K562 (cell line): ENCODE measurements around the gene RNF223. TPM values are rescaled to one million over a fixed set of nuclear protein-coding genes. Genes with fewer than 3 reads are reported as not detected.

Source experiments
- ATAC-seq: fragments of 200-7000 bp; cut with Tn5 transposase; 3 replicates; pipeline ENCODE4 v1.9.1; 2020; ENCODE audit warnings: moderate library complexity
- BruUV-seq: library from RNA; stranded (reverse); fragments of 400-500 nt; replicated peaks from 2 replicates; lab custom pipeline; 2021; lab: Mats Ljungman, UMichigan
- CTCF ChIA-PET: fragments of 300-600 bp; formaldehyde crosslinking; extraction: SDS; loops from one replicate; lab custom pipeline; 2021; ENCODE audit warnings: low intra/inter-chr PET ratio; lab: Yijun Ruan, JAX
- POLR2A ChIA-PET: fragments of 300-600, 350-650 bp; sonication (Branson Sonifier 250); formaldehyde crosslinking; extraction: SDS; loops from one replicate; lab custom pipeline; 2021; ENCODE audit warnings: antibody characterized with exemption, inconsistent platforms; lab: Yijun Ruan, JAX
- DNase-seq, 4 experiments: peaks; one replicate each; pipeline versions ENCODE4 v3.0.0 to v3.0.0-alpha.2; 2011 to 2018; ENCODE audit warnings: low spot score in 3 of 4, mixed read lengths in 3 of 4; ENCODE audit errors: extremely low read depth in 1 of 4
- FAIRE-seq: peaks from 2 replicates; lab custom pipeline; 2011; peaks lifted over from hg19 to GRCh38; lab: Jason Lieb, UNC
- H2AFZ ChIP-seq: 2 replicates; pipeline ENCODE4 v1.6.0; 2011; ENCODE audit warnings: low read depth, low read length, control low read depth, inconsistent platforms
- H3K27ac ChIP-seq: fragments of 200-600 bp; 3 replicates; pipeline ENCODE4 v1.8.0; 2011; ENCODE audit warnings: low read depth, mild to moderate bottlenecking, control low read depth, inconsistent platforms, low read length, moderate library complexity, mixed read lengths; ENCODE audit errors: extremely low read depth
- H3K27me3 ChIP-seq, 2 experiments: fragments of 300-600 bp in 1 of 2; 2 replicates in 1 of 2; 3 replicates in 1 of 2; pipeline versions ENCODE4 v1.6.0 to v1.8.0; 2011; ENCODE audit warnings: inconsistent platforms in 2 of 2, low read length in 2 of 2, mild to moderate bottlenecking in 1 of 2, mixed read lengths in 1 of 2, moderate library complexity in 1 of 2; ENCODE audit not compliant: control insufficient read depth in 2 of 2, insufficient read depth in 2 of 2
- H3K36me3 ChIP-seq: fragments of 300-600 bp; 3 replicates; pipeline ENCODE4 v1.8.0; 2011; ENCODE audit warnings: mild to moderate bottlenecking, low read length, inconsistent platforms; ENCODE audit not compliant: control insufficient read depth, insufficient read depth
- H3K4me1 ChIP-seq, 2 experiments: fragments of 200-600 bp in 1 of 2; replicated peaks in 1 of 2; 2 replicates in 1 of 2; 3 replicates in 1 of 2; pipeline versions ENCODE4 v1.5.1 to v1.8.0; 2011; ENCODE audit warnings: inconsistent platforms in 2 of 2, low read length in 2 of 2, mild to moderate bottlenecking in 1 of 2, mixed read lengths in 1 of 2, moderate library complexity in 1 of 2; ENCODE audit not compliant: control insufficient read depth in 2 of 2, insufficient read depth in 2 of 2
- H3K4me2 ChIP-seq: 2 replicates; pipeline ENCODE4 v1.6.1; 2011; ENCODE audit warnings: low read length, control low read depth, inconsistent platforms, mixed read lengths; ENCODE audit not compliant: insufficient read depth
- H3K4me3 ChIP-seq: fragments of 200-600 bp; sonication (generic), shearing (Covaris generic); 2 replicates; pipeline ENCODE4 v1.5.1; 2016; ENCODE audit warnings: control low read depth, inconsistent platforms
- H3K79me2 ChIP-seq: fragments of 200-600 bp; 3 replicates; pipeline ENCODE4 v1.8.0; 2011; ENCODE audit warnings: low read length, inconsistent platforms; ENCODE audit not compliant: control insufficient read depth, insufficient read depth
- H3K9ac ChIP-seq, 2 experiments: 2 replicates each; pipeline versions ENCODE4 v1.6.0 to v1.6.1; 2011; ENCODE audit warnings: low read depth in 2 of 2, low read length in 2 of 2, control low read depth in 1 of 2, inconsistent platforms in 1 of 2, mild to moderate bottlenecking in 1 of 2, mixed read lengths in 1 of 2; ENCODE audit not compliant: insufficient read depth in 1 of 2
- H3K9me1 ChIP-seq: one replicate; pipeline ENCODE4 v1.6.0; 2011; ENCODE audit warnings: inconsistent platforms, mild to moderate bottlenecking, low read length, moderate library complexity; ENCODE audit not compliant: control insufficient read depth, insufficient read depth
- H3K9me3 ChIP-seq: replicated peaks from 2 replicates; pipeline ENCODE4 v1.5.1; 2011; ENCODE audit warnings: low read depth, low read length, inconsistent platforms; ENCODE audit not compliant: control insufficient read depth, insufficient read depth
- H4K20me1 ChIP-seq: replicated peaks from 2 replicates; pipeline ENCODE4 v1.6.1; 2011; ENCODE audit warnings: low read length, inconsistent platforms, mixed read lengths; ENCODE audit not compliant: control insufficient read depth, insufficient read depth
- BRF2 ChIP-seq: IDR thresholded peaks from 3 replicates; pipeline ENCODE4 v1.6.1; 2011; ENCODE audit warnings: borderline replicate concordance, mild to moderate bottlenecking; ENCODE audit not compliant: insufficient read length, insufficient read depth
- CHD2 ChIP-seq: IDR thresholded peaks from 2 replicates; pipeline ENCODE4 v1.6.1; 2011; ENCODE audit warnings: low read depth, low read length
- GTF3C2 ChIP-seq: IDR thresholded peaks from 3 replicates; pipeline ENCODE4 v1.6.1; 2011; ENCODE audit warnings: borderline replicate concordance, mild to moderate bottlenecking, moderate library complexity; ENCODE audit not compliant: insufficient read length; ENCODE audit errors: extremely low read depth
- HNRNPH1 ChIP-seq: fragments of 200-400 bp; formaldehyde crosslinking; optimal IDR thresholded peaks from 2 replicates; pipeline ENCODE3; 2017; ENCODE audit warnings: low read depth, mild to moderate bottlenecking, low read length, moderate library complexity
- IFI16 ChIP-seq: fragments of 250-450 bp; sonication (Bioruptor Pico); IDR thresholded peaks from 2 replicates; pipeline ENCODE4 v2.1.2; 2022; ENCODE audit warnings: mild to moderate bottlenecking, inconsistent platforms
- NFIX ChIP-seq: fragments of 250-450 bp; sonication (Bioruptor Pico); IDR thresholded peaks from 2 replicates; pipeline ENCODE4 v1.4.0; 2020; ENCODE audit warnings: low read depth, mild to moderate bottlenecking, moderate library complexity
- POLR3G ChIP-seq: IDR thresholded peaks from 2 replicates; pipeline ENCODE4 v1.6.1; 2011; ENCODE audit not compliant: insufficient read length, insufficient replicate concordance; ENCODE audit errors: extremely low read depth
- SLC30A9 ChIP-seq: fragments of 250-450 bp; sonication (Bioruptor Pico); IDR thresholded peaks from 2 replicates; pipeline ENCODE4 v1.8.0; 2022; ENCODE audit warnings: mild to moderate bottlenecking, moderate library complexity
- ZNF184 ChIP-seq: sonication (generic); formaldehyde crosslinking; IDR thresholded peaks from 2 replicates; pipeline ENCODE4 v1.5.0; 2020; ENCODE audit warnings: missing genetic modification reagents
- ZNF239 ChIP-seq: fragments of 250-450 bp; sonication (Bioruptor Pico); IDR thresholded peaks from 2 replicates; pipeline ENCODE4 v1.4.0; 2020; ENCODE audit warnings: mild to moderate bottlenecking
- WGBS: fragments of 100-300 bp; shearing (Covaris generic); methylation state at CpG from one replicate; pipeline ENCODE4 v1.1.6; 2016; ENCODE audit warnings: low coverage, mixed read lengths; ENCODE audit not compliant: insufficient coverage; ENCODE audit errors: missing lambda C conversion rate; 5-methylcytosine and 5-hydroxymethylcytosine counted together
- in situ Hi-C: fragments of 300-500 bp; cut with MboI; formaldehyde crosslinking; loops from 4 replicates; pipeline ENCODE4 v1.15.0; 2018; ENCODE audit warnings: inconsistent platforms, mixed read lengths
- intact Hi-C: fragments of 100-400 bp; cut with micrococcal nuclease; formaldehyde crosslinking; loops from 2 replicates; pipeline ENCODE4 v1.14.2; 2022
- polyA plus RNA-seq, 8 experiments: library from polyadenylated mRNA; depleted of rRNA in 4 of 8; stranded (reverse) in 5 of 8; unstranded in 3 of 8; fragments of >200 nt; fragmentation: Nextera tagmentation in 2 of 8; fragmentation: Illumina TruSeq in 1 of 8; extraction: Ambion mirVana in 2 of 8; extraction: Trizol in 1 of 8; gene quantifications; 2 replicates each; pipeline versions ENCODE4 v1.2.1 to v1.2.3, GENCODE V29; 2011 to 2014; ENCODE audit warnings: inconsistent platforms in 1 of 8, missing spikeins in 1 of 8
- total RNA-seq, 7 experiments: library from RNA; depleted of rRNA in 6 of 7; stranded (reverse); fragments of >200 nt in 6 of 7; fragmentation: Illumina TruSeq in 2 of 7; extraction: Trizol in 2 of 7; gene quantifications; 2 replicates each; pipeline versions ENCODE4 v1.2.1 to v1.2.3, GENCODE V29; 2011 to 2021; ENCODE audit warnings: low replicate concordance in 1 of 7
- TF ChIP-seq, protein P1 (sequence below): fragments of 250-450 bp; sonication (Bioruptor Pico); IDR thresholded peaks from 2 replicates; pipeline ENCODE4 v1.9.0; 2021; ENCODE audit warnings: mild to moderate bottlenecking, inconsistent platforms

The RNF223 gene
- total and polyA plus RNA-seq, 9 of the 15 experiments (the other 6 are each of a cell fraction or from before 2014, with no cell fraction given) = 0.04 to 0.32 TPM; not detected in 7

GRCh38 chr1:1083416-1084371 lies 9.6 kb upstream of the RNF223 start:
- Histone ChIP-seq H3K27me3 (no peaks in the 10 kb centered on the region), H3K36me3 (peaks cover 24% of the 10 kb centered on the region; the same call in 1 of the 3 replicates), H3K9ac (no peak overlapping the region), H3K9me3 (no peaks in the 10 kb centered on the region; the same call in 1 of the 2 replicates), H4K20me1 (no peaks in the 10 kb centered on the region), H3K9me1 (peaks cover 1% of the 10 kb centered on the region), H2AFZ (no peak overlapping the region), H3K4me3 (no peak overlapping the region), H3K27ac (no peak overlapping the region), H3K4me1 (peaks cover 12 to 82% of the 10 kb centered on the region in 2 experiments), H3K4me2 (no peak overlapping the region), H3K79me2 (no peaks in the 10 kb centered on the region)
- in situ Hi-C loops (no loop called here), intact Hi-C loops (no loop called here)
- FAIRE-seq (no peak), ATAC-seq (no peak), DNase-seq (no peak)
- POLR2A ChIA-PET = no interaction called here
- WGBS = 89% methylated on average over 38 of the region's 43 CpGs
- CTCF ChIA-PET = no interaction called here
- no TSS peak for BruUV-seq
- no peak for TF ChIP-seq POLR3G
- TF ChIP-seq, protein P1, sequence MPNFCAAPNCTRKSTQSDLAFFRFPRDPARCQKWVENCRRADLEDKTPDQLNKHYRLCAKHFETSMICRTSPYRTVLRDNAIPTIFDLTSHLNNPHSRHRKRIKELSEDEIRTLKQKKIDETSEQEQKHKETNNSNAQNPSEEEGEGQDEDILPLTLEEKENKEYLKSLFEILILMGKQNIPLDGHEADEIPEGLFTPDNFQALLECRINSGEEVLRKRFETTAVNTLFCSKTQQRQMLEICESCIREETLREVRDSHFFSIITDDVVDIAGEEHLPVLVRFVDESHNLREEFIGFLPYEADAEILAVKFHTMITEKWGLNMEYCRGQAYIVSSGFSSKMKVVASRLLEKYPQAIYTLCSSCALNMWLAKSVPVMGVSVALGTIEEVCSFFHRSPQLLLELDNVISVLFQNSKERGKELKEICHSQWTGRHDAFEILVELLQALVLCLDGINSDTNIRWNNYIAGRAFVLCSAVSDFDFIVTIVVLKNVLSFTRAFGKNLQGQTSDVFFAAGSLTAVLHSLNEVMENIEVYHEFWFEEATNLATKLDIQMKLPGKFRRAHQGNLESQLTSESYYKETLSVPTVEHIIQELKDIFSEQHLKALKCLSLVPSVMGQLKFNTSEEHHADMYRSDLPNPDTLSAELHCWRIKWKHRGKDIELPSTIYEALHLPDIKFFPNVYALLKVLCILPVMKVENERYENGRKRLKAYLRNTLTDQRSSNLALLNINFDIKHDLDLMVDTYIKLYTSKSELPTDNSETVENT (CRISPR knock-in tag) = no peak
- TF ChIP-seq SLC30A9 (CRISPR knock-in tag) = no peak
- no peak for TF ChIP-seq IFI16
- TF ChIP-seq BRF2 = no peak
- TF ChIP-seq NFIX = no peak
- TF ChIP-seq GTF3C2 = no peak
- no peak for TF ChIP-seq ZNF239 (CRISPR knock-in tag)
- TF ChIP-seq CHD2 = no peak
- no peak for TF ChIP-seq ZNF184 (CRISPR knock-in tag)
- no peak for TF ChIP-seq HNRNPH1
